GM20000 (cell line): ENCODE results near the gene NPM1.

Experiments used
- DNase-seq: peaks from one replicate; pipeline ENCODE4 v3.0.0; 2012; ENCODE audit warnings: low spot score
- CTCF ChIP-seq: IDR thresholded peaks from 2 replicates; pipeline ENCODE4 v1.5.1; 2012; ENCODE audit warnings: mild to moderate bottlenecking, control low read depth; ENCODE audit errors: extremely low read depth, missing control alignments

Gene NPM1

GRCh38 chr5:171387345-171387969 lies at the start of gene NPM1:
NPM1 (plus strand) TSS chr5:171387849; CDS start chr5:171387949, 100 bp downstream.
- TF ChIP-seq CTCF = no peak

GRCh38 chr5:171340042-171340441 lies 47.6 kb upstream of the NPM1 start:
- TF ChIP-seq CTCF = no peak
- no peak for DNase-seq

More at GRCh38 chr5:171387345-171387969, at the start of gene NPM1:
- peak; percentile 98 for DNase-seq

- no peak for TF ChIP-seq CTCF
- DNase-seq = no peak
Observed at GRCh38 chr5:171340491-171340890, 47.2 kb upstream of the NPM1 start.

GRCh38 chr5:171342362-171343111 lies 45.1 kb upstream of the NPM1 start:
- DNase-seq = peak; percentile 36
- peak; percentile 45 for TF ChIP-seq CTCF

- TF ChIP-seq CTCF = no peak
- no peak for DNase-seq
Observed at GRCh38 chr5:171344936-171345608, 42.6 kb upstream of the NPM1 start.

- DNase-seq = no peak
- no peak for TF ChIP-seq CTCF
Observed at GRCh38 chr5:171351536-171352073, 36.0 kb upstream of the NPM1 start.

- DNase-seq = peak; percentile 67
- no peak for TF ChIP-seq CTCF
Observed at GRCh38 chr5:171355302-171355724, 32.3 kb upstream of the NPM1 start.
